ENCODE results near the gene ARSG.

DNA sequence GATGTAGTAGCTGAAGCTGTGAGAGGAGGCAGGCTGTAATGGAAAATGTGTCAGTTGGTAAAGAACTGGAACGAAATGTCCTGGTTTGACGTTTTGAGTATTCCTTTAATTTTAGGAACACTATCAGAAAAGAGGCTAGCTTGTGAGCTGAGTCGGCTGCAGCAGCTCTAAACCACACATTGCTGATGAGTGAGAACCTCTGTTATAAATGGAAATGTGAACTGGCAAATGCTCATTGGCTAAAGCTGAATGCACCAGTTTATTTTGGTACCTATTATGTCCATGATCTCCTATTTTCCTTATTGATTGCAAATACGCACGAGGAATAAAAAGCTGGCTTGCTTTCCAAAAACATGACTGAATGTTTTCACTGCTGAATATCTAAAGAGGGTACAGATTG lies 177.0 kb downstream of the ARSG start:
- TF ChIP-seq CEBPB (IDR thresholded peaks at IDR 0.05) = no peak
- no peak for TF ChIP-seq EP300 (IDR thresholded peaks at IDR 0.05; ENCODE audit: borderline replicate concordance)
- TF ChIP-seq, protein P1, sequence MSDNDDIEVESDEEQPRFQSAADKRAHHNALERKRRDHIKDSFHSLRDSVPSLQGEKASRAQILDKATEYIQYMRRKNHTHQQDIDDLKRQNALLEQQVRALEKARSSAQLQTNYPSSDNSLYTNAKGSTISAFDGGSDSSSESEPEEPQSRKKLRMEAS (IDR thresholded peaks at IDR 0.05) = no peak
- no peak for TF ChIP-seq TAF1 (IDR thresholded peaks at IDR 0.05; ENCODE audit: low read depth)
- TF ChIP-seq, protein P2, sequence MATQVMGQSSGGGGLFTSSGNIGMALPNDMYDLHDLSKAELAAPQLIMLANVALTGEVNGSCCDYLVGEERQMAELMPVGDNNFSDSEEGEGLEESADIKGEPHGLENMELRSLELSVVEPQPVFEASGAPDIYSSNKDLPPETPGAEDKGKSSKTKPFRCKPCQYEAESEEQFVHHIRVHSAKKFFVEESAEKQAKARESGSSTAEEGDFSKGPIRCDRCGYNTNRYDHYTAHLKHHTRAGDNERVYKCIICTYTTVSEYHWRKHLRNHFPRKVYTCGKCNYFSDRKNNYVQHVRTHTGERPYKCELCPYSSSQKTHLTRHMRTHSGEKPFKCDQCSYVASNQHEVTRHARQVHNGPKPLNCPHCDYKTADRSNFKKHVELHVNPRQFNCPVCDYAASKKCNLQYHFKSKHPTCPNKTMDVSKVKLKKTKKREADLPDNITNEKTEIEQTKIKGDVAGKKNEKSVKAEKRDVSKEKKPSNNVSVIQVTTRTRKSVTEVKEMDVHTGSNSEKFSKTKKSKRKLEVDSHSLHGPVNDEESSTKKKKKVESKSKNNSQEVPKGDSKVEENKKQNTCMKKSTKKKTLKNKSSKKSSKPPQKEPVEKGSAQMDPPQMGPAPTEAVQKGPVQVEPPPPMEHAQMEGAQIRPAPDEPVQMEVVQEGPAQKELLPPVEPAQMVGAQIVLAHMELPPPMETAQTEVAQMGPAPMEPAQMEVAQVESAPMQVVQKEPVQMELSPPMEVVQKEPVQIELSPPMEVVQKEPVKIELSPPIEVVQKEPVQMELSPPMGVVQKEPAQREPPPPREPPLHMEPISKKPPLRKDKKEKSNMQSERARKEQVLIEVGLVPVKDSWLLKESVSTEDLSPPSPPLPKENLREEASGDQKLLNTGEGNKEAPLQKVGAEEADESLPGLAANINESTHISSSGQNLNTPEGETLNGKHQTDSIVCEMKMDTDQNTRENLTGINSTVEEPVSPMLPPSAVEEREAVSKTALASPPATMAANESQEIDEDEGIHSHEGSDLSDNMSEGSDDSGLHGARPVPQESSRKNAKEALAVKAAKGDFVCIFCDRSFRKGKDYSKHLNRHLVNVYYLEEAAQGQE (IDR thresholded peaks at IDR 0.05; ENCODE audit: low read depth) = no peak
- TF ChIP-seq YY1 (IDR thresholded peaks at IDR 0.05; ENCODE audit: low read depth) = no peak
